Measurements from ENCODE around the gene TSKS.

Gene TSKS

DNA sequence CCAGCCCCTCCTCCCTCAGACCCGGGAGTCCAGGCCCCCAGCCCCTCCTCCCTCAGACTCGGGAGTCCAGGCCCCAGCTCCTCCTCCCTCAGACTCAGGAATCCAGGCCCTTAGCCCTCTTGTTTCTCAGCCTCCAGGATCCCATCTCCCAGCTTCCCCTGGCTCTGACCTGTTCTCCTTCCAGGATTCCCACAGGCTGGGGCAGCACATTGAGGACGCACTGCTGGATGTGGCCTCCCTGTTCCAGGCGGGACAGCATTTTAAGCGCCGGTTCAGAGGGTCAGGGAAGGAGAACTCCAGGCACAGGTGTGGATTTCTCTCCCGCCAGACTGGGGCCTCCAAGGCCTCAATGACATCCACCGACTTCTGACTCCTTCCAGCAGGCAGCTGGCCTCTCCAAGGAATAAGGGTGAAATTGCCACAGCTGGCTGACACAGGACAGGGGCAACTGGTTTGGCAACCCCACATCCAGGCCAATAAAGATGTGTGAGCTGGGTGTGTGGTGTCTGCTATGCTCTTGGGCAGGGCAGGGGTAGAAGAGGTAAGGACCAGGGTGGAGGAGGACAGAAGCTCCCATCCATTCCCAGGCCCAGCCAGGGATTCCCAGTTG, 49.8 kb downstream of the TSKS start:
- no peak for DNase-seq (ENCODE audit: low spot score)

DNA sequence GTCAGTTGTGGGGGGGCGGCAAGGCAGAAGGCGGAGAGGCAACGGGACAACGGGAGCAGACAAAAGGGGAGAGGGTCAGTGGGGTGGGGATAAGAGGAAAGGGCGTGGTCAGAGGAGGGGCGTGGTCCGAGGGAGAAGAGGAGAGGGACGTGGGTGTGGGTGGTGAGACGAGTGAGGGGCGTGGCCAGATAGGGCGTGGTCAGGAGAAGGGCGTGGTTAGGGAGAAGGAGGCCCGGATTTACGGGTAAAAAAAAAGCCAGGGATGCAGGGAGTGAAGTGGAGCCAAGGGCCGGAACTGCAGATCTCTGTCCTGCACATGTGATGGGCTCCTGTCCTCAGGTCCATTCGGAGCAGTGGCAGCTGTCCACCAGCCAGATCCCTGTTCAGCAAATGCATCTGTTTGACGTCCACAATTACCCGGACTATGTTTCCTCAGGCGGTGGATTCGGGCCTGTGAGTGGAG, 50.7 kb downstream of the TSKS start:
- no peak for DNase-seq (ENCODE audit: low spot score)

DNA sequence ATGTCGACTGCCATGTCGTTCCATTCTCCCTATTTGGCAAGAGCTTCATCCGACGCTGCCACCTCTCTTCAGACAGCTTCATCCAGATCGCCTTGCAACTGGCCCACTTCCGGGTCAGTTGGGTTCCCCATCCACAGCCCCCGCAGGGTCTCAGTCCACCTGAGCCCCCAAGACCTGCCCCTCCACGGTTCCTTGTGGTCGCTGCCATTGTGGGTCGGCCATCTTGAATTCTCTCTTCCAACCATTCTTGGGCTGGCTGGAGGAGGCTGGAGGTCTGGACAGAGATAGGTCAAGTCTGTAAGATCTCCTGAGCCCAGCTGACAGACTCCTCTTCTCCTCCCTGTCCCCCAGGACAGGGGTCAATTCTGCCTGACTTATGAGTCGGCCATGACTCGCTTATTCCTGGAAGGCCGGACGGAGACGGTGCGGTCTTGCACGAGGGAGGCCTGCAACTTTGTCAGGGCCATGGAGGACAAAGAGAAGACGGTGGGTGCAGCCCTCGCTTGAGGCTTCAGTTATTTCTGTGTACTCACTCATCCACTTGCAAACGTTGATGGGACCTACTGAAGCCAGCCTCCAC, 52.6 kb downstream of the TSKS start:
- peak; percentile 49 for DNase-seq (ENCODE audit: low spot score)

DNA sequence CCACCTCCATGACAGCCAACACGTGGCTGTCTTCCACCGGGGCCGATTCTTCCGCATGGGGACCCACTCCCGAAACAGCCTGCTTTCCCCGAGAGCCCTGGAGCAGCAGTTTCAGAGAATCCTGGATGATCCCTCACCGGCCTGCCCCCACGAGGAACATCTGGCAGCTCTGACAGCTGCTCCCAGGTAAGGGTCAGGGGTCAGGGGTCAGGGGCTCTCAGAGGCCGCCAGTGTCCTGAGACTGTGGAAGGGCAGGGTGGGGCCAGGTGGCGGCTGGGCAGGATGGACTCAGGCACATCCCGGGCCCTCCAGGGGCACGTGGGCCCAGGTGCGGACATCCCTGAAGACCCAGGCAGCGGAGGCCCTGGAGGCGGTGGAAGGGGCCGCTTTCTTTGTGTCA, 57.2 kb downstream of the TSKS start:
- DNase-seq (ENCODE audit: low spot score) = no peak

DNA sequence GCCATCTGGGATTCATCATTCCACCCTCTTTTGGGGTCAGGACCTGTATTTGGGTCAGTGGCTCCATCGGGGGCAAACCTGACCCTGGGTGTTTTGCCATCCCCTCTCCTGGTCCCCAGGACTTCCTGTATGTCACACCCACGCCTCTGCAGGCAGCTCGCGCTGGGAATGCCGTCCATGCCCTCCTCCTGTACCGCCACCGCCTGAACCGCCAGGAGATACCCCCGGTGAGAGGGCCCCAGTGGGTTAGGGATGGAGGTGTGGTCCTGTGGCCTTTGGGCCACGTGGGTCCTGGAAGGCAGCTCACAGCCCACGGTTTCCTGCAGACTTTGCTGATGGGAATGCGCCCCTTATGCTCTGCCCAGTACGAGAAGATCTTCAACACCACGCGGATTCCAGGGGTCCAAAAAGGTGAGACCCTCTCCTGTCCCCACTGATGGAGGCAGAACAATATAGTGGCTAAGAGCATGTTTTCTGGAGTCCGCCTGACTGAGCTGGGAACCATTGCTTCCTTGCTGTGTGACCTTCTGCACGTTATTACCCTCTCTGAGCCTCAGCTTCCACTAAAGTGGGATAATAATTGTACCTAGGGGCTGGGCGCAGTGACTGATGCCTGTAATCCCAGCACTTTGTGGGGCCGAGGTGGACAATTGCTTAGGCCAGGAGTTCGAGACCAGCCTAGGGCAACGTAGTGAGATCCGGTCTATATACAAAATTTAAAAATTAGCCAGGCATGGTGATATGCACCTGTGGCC, 58.0 kb downstream of the TSKS start:
- DNase-seq (ENCODE audit: low spot score) = no peak

DNA sequence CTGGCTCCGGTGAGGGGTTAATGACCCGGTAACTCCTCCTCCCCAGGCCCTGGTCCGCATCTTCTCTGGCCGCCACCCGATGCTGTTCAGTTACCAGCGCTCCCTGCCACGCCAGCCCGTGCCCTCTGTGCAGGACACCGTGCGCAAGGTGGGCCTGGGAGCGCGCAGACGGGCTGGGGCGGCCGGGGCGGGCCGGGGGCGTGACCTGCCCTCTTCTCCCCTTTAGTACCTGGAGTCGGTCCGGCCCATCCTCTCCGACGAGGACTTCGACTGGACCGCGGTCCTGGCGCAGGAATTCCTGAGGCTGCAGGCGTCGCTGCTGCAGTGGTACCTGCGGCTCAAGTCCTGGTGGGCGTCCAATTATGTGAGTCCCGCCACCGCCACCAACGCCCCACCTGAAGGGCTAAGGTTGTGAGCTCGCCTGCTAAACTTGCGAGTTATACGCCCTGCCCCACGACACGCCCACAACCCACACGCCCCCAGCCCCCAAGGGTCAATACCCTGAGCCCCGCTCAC, 61.8 kb downstream of the TSKS start:
- DNase-seq (ENCODE audit: low spot score) = no peak

DNA sequence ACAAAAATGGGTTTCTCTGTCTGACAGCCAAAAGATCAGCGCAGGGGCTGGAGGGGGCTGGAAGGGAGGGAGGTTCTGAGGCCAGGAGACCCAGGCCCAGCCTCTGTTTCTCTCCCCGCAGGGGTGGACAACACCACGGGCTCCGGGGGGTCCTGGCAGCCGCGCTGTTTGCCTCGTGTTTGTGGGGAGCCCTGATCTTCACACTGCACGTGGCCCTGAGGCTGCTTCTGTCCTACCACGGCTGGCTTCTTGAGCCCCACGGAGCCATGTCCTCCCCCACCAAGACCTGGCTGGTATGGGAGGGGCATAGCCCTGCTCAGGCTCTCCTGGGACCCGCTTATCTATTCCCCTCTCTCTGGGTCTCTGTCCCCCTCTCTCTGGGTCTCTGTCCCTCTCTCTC, 62.5 kb downstream of the TSKS start:
- no peak for DNase-seq (ENCODE audit: low spot score)

DNA sequence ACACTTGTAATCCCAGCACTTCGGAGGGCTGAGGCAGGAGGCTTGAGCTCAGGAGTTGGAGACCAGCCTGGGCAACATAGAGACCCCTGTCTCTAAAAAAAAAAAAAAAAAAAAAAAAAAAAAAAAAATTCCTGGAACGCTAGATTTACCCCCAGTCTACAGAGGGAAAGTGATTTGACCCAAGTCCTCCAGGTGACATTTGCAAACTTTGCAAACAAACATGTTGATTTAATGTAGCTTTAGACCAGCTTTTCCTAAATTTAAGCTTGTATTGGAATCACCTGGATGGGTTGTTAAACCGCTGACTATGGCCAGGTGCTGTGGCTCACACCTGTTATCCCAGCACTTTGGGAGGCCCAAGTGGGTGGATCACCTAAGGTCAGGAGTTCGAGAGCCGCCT, 63.7 kb downstream of the TSKS start:
- DNase-seq (ENCODE audit: low spot score) = no peak

DNA sequence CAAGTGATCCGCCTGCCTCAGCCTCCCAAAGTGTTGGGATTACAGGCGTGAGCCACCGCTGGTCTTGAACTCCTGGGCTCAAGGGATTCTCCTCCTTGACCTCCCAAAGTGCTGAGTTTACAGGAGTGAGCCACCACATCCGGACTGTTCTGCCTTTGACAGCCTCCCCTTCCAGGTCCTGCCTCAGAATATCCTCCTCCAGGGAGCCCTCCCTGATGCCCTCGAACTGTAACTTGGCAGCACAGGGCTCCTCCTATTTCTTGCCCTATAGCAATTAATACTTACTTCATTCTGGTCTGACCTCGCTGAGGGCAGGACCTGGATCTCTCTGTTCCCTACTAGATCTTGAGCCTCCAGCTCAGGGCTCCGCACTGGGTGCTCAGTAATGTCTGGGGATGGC, 66.2 kb downstream of the TSKS start:
- no peak for DNase-seq (ENCODE audit: low spot score)

DNA sequence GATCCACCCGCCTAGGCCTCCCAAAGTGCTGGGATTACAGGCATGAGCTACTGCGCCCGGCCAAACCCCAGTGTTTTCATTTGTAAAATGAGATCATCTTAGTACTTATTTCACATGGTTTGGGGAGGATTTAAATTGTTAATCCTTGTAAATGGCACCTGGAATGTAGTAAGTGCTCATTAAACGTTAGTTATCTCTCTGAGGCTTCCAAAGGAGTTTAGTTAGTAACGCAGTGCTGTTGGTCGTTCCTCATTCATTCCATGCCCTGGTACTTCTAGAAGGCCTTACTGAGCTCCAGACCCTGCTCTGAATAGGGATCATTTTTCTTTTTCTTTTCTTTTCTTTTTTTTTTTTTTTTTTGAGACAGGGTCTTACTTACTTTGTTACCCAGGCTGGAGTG, 67.0 kb downstream of the TSKS start:
- DNase-seq (ENCODE audit: low spot score) = no peak

DNA sequence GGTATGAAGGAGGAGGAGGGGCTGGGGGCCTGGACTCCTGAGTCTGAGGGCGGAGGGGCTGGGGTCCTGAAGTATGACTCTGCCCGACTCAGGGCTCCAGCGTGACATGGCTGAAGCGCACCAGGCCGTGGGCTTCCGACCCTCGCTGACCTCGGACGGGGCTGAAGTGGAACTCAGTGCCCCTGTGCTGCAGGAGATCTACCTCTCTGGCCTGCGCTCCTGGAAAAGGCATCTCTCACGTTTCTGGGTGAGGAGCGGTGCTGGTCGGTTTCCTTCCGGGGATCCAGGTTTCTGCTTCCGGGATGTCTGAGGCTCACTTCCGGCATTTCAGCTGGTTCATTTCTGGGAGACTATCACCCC, 71.0 kb downstream of the TSKS start:
- no peak for DNase-seq (ENCODE audit: low spot score)

DNA sequence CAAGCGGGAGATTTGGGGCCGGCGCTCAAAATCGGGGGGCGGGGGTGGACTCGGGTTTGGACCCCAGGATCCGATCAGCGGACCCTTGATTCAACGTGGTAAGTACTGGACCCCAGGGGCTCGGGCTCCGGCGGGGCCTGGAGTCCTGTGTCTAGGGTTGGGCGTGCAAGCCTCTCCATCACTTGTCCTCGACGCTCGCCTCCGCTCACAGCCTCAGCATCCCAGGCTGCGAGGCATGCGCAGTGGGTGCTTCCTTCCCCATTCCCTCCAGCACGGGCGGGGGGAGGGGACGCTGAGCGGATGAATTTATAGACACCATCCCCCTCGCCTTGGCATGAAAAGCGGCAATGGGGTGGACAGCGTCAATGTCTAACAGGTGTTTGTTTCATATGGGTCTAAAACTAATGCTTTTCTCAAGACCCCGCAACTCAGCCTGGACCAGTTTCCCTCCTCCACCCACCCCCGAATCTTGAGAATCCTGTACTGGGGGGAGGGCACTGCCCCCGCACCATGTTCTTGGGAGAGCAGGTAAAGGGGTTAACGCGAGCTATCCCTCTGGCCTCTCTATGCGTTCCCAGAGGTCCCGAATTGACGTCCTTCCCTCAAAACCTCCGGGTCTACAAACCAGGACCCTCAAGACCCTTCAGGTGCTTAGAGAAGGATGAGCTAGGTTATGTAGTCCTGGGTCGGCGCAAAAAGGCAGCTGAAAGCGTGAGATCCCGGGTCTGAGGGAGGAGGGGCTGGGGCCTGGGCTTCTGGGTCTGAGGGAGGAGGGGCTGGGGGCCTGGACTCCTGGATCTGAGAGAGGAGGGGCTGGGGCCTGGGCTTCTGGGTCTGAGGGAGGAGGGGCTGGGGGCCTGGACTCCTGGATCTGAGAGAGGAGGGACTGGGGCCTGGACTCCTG, 71.6 kb downstream of the TSKS start:
- peak; percentile 95 for DNase-seq (ENCODE audit: low spot score)

DNA sequence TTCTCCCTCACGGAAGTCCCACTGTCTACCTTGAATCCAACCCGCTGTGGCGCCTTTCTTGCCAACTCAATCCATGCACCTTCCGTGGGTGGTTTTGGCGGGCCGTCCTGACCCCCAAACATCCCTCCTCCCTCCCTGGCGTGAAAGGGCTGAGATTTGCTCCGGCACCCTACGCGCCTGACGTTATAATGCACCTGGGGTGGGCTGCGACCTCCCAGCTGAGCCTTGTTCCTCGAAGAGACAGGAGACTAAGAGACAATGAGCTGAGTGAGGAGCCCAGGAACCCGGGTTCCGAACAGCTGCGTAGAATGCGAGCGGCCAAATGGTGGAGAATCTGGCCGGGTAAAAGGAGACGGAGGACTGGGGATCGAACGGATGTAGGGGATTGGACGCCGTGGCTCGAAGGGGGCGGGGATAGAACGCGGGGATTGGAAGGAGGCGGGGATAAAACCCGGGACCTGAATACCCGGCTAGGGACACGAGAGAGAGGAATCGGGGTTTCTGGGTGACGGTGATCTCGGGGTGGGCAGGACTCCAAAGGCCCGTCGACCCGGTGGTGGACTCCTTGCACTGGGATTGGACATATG, 72.4 kb downstream of the TSKS start, which contains the start of gene CPT1C:
CPT1C (plus strand) TSS at position 461 of the 587 bp plus-strand sequence. CDS start 1,137 bp downstream, outside the sequence.
- DNase-seq (ENCODE audit: low spot score) = peak; percentile 96

DNA sequence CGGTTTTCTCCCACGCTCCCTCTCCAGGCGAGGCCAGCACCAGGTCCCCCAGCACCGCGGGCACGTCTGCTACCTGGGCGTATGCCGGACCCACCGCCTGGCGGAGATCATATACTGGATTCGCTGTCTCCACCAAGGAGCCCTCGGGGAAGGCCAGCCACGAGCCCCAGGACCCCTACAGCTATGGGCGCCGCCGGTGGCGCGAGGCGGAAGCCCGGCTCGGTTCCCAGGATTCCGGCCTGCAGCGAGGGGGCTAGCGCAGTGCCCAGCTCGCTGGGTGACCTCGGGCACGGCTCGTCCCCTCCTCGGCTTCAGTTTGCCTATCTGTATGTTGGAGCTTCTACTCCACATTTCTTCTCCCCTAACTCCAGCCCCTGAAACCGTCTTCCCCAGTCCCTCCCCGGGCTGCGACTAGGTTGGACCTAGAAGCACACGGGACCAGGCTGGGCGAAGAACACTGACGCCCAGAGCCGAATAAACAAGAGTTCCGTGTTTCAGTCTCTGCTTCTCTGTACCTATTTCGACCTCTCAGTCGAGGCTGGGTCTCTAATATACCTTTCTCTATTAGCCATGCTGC, 72.9 kb downstream of the TSKS start:
- no peak for DNase-seq (ENCODE audit: low spot score)
